NCI-H526 (cell line): ENCODE measurements around the gene FAM229A.
"Not testable (repeated sequence)": the region's sequence is repeated elsewhere in the genome, so short reads cannot be mapped to it uniquely, and the experiment has no call there.

Experiments
- DNase-seq, 2 experiments: peaks; one replicate each; lab custom pipeline; 2025; lab: John Stamatoyannopoulos, UW

FAM229A gene

GRCh38 chr1:32362474-32363313 lies at the start of gene FAM229A, which contains the start of gene TSSK3:
Gene FAM229A, minus strand, starts transcription at chr1:32362485. Its CDS starts 394 bp downstream, at chr1:32362091.
Gene TSSK3, plus strand, starts transcription at chr1:32362539. Its CDS starts 163 bp downstream, at chr1:32362702.
- DNase-seq, result no peak

GRCh38 chr1:32411261-32411660 lies 49.0 kb upstream of the FAM229A start:
- no peak for DNase-seq

- DNase-seq, result no peak
Observed at GRCh38 chr1:32406629-32407111, 44.4 kb upstream of the FAM229A start.

GRCh38 chr1:32405672-32406467 lies 43.6 kb upstream of the FAM229A start:
- DNase-seq, result no peak

- no peak for DNase-seq
Observed at GRCh38 chr1:32404946-32405345, 42.7 kb upstream of the FAM229A start.

GRCh38 chr1:32400876-32401631 lies 38.8 kb upstream of the FAM229A start:
- peak; percentile 32 to 89 for DNase-seq

- DNase-seq, result no peak
Observed at GRCh38 chr1:32399843-32400242, 37.6 kb upstream of the FAM229A start.

- no peak for DNase-seq
Observed at GRCh38 chr1:32398401-32398800, 36.1 kb upstream of the FAM229A start.

GRCh38 chr1:32396524-32396923 lies 34.2 kb upstream of the FAM229A start:
- DNase-seq, result not testable (repeated sequence)

- peak in 1 of 2 experiments; percentile 61 for DNase-seq
Observed at GRCh38 chr1:32394890-32395432, 32.7 kb upstream of the FAM229A start.

- DNase-seq, result peak; percentile 98 to 99
Observed at GRCh38 chr1:32394141-32394889, 32.0 kb upstream of the FAM229A start, which contains the start of gene BSDC1. Gene BSDC1, minus strand, starts transcription at chr1:32394441. Its CDS starts 27 bp downstream, at chr1:32394414.

GRCh38 chr1:32393832-32394140 lies 31.5 kb upstream of the FAM229A start:
- DNase-seq, result peak in 1 of 2 experiments; percentile 49

GRCh38 chr1:32393136-32393535 lies 30.9 kb upstream of the FAM229A start:
- no peak for DNase-seq

GRCh38 chr1:32392325-32392724 lies 30.0 kb upstream of the FAM229A start:
- DNase-seq, result no peak

GRCh38 chr1:32390904-32391870 lies 28.9 kb upstream of the FAM229A start:
- no peak for DNase-seq

- DNase-seq, result no peak
Observed at GRCh38 chr1:32388641-32389040, 26.4 kb upstream of the FAM229A start.

- DNase-seq, result no peak
Observed at GRCh38 chr1:32386676-32387392, 24.5 kb upstream of the FAM229A start.

GRCh38 chr1:32380057-32380456 lies 17.8 kb upstream of the FAM229A start:
- no peak for DNase-seq
